GOT3 (cell line): ENCODE data around the gene IAH1.
"Not testable (repeated sequence)": the region's sequence is repeated elsewhere in the genome, so short reads cannot be mapped to it uniquely, and the experiment has no call there.

Source experiments
- DNase-seq: peaks from one replicate; lab custom pipeline; 2025; ENCODE audit warnings: mixed read lengths; lab: John Stamatoyannopoulos, UW

Gene IAH1

GRCh38 chr2:9473308-9473984 is 905 bp upstream of the IAH1 start:
- no peak for DNase-seq

DNA sequence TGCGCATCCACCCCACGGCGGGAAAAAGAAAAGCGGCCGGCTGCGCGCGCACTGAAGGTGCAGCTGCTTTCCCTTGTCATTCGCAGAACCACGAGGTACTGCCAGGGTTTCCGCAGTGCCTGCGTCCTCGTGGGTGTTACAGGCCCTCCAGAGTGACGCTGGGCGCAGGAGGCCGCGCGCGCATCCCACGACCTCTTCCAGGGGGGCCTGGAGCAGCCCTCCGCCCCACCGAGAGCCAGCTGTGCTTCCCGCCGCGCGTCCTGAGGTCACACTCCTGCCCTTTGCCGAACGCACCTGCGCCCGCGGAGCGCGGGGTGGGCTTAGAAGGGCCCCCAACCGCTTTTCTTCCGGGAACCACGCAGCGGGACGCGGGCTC is 378 bp upstream of the IAH1 start:
- DNase-seq: no peak

- DNase-seq: no peak
These were observed 3.6 kb downstream of the IAH1 start for GRCh38 chr2:9477914-9478313.

- no peak for DNase-seq
These were observed 4.2 kb downstream of the IAH1 start for GRCh38 chr2:9478526-9478925.

DNA sequence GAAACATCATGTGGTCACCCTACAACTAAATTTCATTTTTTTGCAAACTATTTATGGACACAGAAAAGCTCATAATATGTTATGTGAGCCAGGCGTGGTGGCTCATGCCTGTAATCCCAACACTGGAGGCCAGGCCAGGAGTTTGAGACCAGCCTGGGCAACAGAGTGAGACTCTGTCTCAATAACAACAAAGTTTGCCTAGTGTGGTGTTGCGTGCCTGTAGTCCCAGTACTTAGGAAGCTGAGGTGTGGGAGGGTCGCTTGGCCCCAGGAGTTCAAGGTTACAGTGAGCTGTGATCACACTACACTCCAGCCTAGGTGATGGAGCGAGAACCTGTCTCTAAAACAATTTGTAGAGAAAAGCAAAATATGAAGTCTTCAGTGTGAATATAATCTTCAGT is 5.8 kb downstream of the IAH1 start:
- no peak for DNase-seq

GRCh38 chr2:9483107-9483506 is 8.8 kb downstream of the IAH1 start:
- DNase-seq: no peak

- DNase-seq: no peak
These were observed 10.2 kb downstream of the IAH1 start for GRCh38 chr2:9484533-9484932.

- no peak for DNase-seq
These were observed 14.5 kb downstream of the IAH1 start for GRCh38 chr2:9488583-9489547.

- DNase-seq: no peak
These were observed 16.4 kb downstream of the IAH1 start for GRCh38 chr2:9490789-9491188.

- DNase-seq: no peak
These were observed 18.6 kb downstream of the IAH1 start for GRCh38 chr2:9492927-9493326.

DNA sequence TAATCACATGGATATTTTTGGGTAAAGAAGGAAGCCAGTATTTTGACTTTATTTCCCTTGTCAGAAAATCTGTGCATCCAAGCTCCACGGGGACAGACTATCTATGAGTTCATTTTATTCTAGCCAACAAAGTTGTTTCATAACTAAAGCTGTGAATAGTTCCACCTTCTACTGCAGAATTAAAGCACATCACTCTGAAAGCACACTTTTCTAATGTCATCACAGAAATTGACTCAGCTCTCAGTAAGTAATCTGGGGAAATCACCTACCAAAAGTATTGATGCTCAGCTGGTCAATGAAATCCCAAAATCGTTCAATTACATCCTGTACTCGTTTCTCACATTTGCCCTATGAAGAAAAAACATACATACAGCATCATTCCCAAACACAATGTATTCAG is 19.1 kb downstream of the IAH1 start:
- no peak for DNase-seq

DNA sequence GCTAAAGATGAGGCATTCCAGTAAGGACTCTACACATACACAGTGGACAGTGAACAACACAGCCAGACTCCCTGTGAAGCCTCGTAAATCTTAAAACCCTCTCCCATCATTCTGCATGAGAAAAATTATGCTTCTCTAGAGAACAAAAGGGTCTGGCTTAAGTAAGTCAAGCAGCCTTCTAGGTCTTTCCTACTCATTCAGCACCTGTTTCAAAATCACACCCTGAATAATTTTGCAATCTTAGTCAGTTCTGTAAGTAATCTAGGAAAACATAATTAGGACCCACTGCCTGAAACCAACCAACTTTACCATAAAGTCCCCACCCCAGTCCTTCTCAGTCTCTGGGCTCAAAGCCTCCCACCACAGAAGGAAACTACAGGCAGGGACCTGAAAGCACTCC is 19.7 kb downstream of the IAH1 start:
- DNase-seq: no peak

DNA sequence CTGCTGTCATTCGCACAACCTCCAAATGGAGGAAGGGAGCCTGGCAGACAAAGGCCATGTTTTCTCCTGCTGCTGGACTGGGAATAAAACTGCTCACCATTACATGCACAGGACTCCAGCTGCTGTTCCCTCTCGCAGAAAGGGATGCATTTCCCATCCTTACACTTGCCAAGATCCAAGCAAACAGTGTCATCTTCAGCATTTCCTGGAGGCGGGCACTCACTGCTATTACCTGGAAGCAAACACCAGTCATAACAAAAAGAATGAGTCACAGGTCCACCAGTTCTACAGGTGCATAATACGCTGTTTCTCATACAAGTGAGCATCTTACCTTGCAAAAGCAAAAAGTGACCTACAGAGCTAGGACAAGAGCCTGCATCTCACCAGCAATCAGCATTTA is 22.7 kb downstream of the IAH1 start:
- DNase-seq: no peak

DNA sequence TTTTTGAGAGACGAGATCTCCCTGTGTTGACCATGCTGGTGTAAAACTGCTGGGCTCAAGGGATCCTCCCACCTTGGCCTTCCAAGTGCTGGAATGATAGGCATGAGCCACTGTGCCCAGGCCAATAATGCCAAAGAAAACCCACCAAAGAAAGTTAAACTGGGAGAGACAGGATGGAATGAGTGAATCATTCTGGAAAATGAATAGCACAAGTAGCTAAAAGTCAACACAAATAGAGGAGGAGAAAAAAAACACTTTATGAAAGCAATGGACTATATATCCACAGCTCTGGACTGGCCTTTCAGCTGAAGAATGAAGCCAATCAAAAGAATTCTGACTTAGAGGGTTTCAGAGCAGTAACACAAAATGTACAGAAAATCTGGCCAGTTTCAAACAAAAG is 23.9 kb downstream of the IAH1 start:
- no peak for DNase-seq

GRCh38 chr2:9508931-9509330 is 34.6 kb downstream of the IAH1 start:
- no peak for DNase-seq

DNA sequence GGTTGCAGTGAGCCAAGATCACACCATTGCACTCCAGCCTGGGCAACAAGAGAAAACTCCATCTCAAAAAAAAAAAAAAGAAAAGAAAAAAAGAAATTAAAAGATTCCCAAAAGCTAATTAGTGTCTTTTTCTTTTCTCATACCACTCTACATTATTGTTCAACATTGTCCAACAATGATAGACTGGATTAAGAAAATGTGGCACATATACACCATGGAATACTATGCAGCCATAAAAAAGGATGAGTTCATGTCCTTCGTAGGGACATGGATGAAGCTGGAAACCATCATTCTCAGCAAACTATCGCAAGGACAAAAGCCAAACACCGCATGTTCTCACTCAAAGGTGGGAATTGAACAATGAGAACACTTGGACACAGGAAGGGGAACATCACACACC is 39.6 kb downstream of the IAH1 start:
- not testable (repeated sequence) for DNase-seq

GRCh38 chr2:9517118-9517782 is 42.9 kb downstream of the IAH1 start:
- no peak for DNase-seq

GRCh38 chr2:9518163-9518562 is 43.8 kb downstream of the IAH1 start:
- DNase-seq: no peak

GRCh38 chr2:9518780-9519179 is 44.4 kb downstream of the IAH1 start:
- no peak for DNase-seq

DNA sequence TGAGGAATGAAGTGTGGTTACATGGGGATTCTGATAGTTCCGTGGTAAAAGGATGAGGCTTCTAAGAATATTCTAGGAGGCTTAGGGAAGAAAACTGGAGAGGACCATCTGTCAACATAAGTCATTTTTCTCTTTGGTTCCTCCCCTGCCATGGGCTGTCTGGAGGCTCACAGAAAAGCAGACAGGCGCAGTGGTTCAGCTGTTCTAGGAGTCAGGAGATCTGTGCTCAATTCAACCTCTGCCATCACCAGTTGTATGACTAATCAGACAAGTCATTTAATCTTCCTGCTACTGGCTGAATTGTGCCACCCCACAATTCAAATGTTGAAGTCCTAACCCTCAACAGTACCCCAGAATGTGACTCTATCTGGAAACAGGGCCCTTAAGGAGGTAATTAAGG is 44.9 kb downstream of the IAH1 start:
- no peak for DNase-seq

DNA sequence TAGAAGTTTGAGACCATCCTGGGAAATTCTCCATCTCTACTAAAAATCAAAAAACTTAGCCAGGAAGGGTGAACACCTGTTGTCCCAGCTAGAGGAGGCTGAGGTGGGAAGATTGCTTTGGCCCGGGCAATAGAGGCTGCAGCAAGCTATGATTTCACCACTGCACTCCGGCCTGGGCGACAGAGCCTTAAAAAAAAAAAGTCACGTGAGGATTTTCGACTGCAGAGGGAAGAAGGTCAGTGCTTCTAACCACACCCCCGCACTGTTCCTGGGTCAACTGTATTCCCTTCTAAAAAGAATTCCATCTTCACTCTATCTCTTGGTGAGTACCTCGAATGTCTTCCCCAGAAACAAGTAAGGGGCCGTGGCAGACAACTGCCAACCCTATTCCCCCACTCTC is 49.9 kb downstream of the IAH1 start:
- no peak for DNase-seq

DNA sequence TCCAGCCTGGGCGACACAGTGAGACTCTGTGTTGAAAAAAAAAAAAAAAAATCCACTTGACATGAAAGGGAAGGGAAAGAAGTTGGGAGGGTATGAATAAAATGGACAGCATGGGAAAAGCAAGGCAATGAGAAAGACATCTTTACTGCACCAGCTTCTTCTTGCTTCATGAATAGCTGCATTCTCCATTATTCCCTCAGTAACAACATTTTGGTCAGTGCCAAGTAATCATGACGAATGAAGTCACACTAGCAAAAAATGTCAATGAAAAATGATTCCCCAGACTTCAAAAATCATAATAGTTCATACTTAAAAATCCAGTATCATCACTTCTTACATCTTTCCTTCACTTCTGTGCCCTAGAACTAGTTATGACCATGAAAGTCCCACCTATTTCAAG is 50.9 kb downstream of the IAH1 start:
- DNase-seq: no peak
